Hematopoietic multipotent progenitor cell treated with erythropoietin and hydrocortisone succinate and interleukin-3 and kit ligand, for 4 days (in vitro differentiated cells): ENCODE measurements around the gene KCNQ1.

Experiments used
- DNase-seq: peaks from one replicate; pipeline ENCODE4 v3.0.0-alpha.2; 2015

The KCNQ1 gene

DNA sequence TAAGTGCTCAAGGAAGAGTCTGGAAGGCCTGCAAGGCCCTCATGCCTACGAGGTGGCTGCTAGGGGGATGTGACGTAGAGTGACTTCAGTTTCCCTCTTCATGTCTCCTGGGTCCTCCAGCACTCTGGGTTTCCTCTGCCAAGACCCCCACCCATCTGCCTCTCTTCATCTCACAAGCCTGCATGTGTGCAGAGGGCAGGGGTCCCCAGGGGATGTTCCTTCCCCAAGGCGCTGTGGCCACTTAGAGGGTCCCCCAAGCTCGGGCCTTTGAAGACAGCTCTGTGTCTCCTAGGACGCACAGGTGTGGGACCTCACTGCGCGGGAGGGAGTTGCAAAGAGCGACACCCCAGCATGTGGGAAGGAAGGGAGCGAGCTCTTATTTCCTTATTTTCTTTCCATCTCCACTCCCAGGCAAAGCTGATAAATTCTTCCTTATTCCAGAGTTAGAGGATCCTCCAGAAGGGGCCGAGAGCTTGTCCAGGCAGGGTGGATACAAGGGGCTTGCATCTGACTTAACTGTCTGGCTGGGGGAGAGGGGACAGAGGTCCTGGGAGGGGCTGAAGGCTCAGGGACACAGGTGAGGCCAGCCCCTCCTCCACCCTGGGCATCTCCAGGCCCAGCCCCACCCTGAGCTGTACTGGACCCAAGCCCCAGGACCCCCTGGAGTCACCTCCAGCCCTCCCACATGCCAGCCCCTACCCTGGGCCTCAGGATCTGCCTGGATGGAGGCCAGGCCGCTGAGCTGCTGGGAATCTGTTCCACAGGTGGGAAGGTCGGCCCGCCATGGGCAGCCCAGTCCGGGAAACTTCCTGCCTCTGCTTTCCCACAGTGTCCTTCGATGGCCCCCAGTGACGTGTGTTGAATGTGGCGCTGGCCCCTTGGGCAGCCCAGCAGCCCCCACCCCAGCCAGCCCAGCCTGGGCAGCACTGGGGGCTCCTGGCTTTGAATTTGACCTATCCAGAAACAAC lies 314.7 kb downstream of the KCNQ1 start:
- no peak for DNase-seq

GRCh38 chr11:2760196-2760871 lies 315.5 kb downstream of the KCNQ1 start:
- DNase-seq, result no peak

- no peak for DNase-seq
Measured at GRCh38 chr11:2761131-2762030, 316.6 kb downstream of the KCNQ1 start.

DNA sequence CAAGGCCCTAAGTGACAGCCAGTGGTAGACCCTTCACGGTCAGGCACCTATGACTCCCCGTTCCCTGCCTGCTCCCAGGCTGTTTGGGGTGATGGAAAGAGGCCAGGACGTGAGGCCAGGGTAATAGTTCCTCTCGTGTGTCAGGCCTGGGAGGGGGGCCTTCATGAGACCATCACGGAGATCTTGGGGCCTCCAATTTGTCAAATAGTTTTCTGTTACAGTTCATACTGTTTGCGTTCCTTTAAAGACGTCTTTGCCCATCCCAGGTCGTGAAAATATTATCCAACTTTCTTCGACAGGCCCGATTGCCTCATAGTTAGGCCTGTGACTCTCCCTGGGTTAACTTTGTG lies 317.2 kb downstream of the KCNQ1 start:
- DNase-seq, result no peak

- DNase-seq, result no peak
Measured at GRCh38 chr11:2762451-2762850, 317.6 kb downstream of the KCNQ1 start.

DNA sequence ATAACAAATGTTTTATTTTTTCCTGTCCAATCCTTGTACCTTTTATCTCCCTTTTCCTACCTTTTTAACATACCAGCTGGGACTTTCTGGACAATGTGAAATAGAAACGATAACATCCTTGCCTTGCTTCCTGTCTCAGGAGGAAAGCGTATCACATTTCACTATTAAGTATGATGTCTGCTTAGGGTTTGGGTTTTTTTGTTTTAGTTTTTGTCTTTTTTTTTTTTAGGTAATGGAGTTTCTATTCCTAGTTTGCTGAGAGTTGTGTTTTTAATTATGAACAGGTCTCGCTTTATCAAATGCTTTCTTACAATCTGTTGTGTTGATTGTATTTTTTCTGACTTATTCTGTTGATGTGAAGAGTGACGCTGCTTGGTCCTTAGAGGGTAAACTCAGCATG lies 319.2 kb downstream of the KCNQ1 start:
- no peak for DNase-seq

GRCh38 chr11:2765491-2765890 lies 320.7 kb downstream of the KCNQ1 start:
- no peak for DNase-seq

- DNase-seq, result no peak
Measured at GRCh38 chr11:2766166-2766565, 321.4 kb downstream of the KCNQ1 start.

GRCh38 chr11:2767071-2767470 lies 322.3 kb downstream of the KCNQ1 start:
- DNase-seq, result no peak

DNA sequence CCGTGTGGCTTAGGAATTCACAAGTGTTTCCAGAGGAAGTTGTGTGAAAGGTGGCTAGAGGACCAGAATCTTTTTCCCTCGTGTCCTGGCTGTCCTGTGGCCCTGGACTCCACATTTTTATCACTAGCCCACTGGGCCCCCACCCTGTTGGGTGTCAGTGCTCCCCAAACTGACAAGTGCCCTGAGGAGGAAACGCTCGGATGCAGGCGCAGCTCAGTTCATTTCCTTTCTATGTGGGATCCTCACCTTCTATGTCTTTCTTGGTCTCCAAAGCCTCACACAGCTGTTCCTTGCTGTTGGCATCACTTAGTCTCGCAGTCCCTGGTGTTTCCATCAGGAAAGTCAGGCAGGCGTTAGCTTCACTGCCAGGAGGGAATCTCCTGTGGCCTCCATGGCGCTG lies 323.0 kb downstream of the KCNQ1 start:
- DNase-seq, result no peak

DNA sequence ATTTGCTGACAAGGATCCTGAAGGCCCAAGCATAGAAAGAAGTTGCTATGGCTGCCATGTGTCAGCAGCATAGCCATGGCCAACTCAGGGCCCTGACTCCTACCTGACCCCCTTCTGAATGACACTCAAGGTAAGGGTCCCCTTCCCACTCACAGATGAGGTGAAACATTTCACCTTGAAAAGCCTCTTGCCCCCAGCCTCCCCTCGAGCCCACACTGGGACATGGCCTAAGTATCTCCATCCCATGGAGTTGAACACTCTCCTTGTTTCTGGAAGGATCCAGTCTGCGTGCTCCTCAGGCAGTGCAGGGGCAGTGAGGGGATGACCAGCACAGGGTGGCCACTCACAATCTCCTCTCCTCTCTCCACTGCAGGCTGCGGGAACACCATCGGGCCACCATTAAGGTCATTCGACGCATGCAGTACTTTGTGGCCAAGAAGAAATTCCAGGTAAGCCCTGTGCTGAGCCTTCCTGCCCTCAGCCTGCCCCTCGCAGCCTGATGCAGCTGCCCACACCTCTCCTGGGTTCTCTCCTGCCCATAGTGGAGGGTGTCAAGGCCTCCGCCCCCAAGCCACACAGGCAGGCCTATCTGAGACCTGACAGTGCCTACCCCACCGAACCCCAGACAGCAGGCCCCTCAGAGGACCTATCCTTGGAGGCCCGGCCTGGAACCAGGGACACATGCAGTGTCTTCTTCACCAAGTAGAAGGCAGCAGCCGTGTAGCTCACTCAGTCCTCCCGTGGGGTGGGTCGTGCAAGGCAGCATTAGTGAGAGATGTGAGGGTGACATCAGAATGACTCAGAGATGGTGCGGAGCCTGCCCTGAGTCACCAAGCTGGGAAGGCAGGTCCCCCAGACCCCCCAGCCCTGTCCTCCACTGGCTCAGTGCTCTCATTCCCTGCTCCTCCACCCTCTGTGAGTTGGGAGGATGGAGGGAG lies 323.9 kb downstream of the KCNQ1 start:
- no peak for DNase-seq

GRCh38 chr11:2769409-2770095 lies 324.7 kb downstream of the KCNQ1 start:
- no peak for DNase-seq

- DNase-seq, result no peak
Measured at GRCh38 chr11:2770096-2770751, 325.4 kb downstream of the KCNQ1 start.

DNA sequence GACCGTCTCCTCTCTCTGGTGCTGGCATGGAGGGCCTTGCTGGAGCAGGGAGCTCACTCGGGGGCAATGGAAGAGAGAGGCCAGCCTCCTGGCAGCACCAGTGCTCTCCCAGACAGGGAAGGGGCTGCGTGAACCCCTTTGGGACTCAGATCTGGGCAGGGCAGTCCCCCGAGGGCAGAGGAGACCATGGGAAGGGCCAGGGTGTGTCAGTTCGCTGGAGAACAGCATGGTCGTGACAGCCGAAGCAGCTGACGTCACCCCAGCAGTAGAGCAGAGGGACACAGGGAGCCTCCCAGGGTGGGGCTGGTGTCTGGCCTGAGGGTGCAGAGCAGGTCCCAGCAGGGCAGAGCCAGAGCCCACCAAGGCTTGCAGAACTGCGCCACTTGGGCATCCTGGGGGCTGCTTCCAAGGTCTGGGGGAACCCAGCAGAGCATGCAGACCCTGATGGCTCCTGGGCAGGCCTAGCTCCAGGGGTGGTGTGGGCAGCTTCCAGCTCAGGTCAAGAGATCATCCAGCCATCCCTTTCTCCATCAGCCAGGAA lies 326.0 kb downstream of the KCNQ1 start:
- DNase-seq, result no peak

DNA sequence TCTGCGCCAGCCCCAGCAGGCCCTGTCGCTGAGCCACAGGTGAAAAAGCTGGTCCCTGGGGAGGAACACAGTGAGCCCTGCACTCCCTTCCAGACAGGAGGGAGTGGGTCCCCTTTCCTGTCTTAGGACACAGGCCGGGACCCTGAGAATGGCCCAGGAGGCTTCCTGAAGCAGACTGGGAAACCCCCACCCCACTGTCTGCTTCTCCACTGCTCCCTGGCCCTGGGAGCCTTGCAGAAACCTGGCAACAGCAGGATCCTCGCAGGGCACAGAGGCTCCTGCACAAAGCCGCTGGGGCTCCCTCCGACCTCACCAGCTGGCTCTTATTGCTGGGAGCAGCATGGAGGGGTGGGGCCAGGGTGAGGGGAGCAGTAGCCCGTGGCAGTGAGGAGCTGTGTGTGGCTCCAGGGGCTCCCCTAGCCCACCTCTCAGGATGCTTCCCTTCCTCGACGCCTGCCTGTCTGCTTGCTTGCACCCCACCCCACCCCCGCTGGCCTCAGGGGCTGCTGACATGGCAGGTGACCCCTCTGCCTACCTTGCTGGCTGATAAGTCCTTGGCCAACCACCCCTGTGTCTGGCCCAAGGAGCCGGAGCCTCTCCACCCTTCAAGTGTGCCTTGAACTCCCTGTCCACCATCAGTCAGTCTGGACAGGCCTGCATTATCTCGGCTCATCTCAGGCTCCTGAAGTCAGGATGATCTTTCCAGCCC lies 327.1 kb downstream of the KCNQ1 start:
- DNase-seq, result no peak

GRCh38 chr11:2772544-2773031 lies 327.8 kb downstream of the KCNQ1 start:
- DNase-seq, result peak; percentile 73

DNA sequence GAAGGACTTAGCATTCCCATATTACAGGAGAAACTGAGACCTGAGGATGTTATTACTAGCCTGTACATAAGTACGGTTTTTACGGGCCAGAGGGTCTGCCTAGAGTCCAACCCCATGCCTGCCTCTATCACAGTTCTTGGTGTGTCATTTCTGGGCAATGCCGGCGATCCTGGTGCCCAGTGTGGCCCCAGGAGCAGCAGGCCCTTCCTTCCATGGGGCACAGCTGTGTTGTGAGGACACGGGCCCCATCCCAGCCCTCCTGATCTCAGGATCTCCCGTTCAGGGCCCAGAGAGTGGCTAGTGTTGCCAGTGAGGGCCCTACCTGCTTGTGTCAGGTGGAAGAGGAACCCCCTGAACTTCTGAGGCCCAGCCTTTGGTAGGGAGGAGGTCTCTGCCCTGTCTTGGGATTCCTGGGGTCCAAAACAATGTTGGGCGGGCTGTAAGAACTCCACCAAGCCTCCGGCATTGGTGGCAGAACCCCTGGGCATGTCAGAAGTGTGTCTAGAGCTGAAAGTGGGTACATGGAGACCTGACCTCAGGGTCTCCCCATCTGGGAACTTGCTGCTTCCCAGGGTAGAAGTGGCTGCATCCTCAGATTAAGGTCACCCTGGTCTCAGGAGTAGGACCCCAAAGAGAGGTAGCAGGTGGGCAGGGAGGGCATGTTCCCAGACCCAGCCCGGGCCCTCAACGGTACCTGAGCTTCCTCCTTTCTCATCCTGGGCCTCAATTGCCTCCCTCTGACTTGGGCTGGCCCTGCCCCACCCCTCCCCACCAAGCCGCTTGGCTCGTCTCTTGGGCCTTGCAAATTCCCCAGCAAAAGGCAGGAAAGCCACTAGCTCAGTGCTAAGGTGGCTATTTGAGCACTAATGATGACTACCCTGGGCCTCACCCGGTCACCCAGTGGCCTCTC lies 329.6 kb downstream of the KCNQ1 start:
- DNase-seq, result no peak

GRCh38 chr11:2775083-2775625 lies 330.3 kb downstream of the KCNQ1 start:
- DNase-seq, result peak; percentile 34
